GM11168 (cell line): ENCODE results near the gene KCNK6.
"Not testable (repeated sequence)": the region's sequence is repeated elsewhere in the genome, so short reads cannot be mapped to it uniquely, and the experiment has no call there.

Experiments used
- in situ Hi-C: fragments of 300-500 bp; cut with MboI; formaldehyde crosslinking; loops from one replicate; pipeline ENCODE4 v1.12.0; 2022; ENCODE audit warnings: low sequenced_read_pairs; ENCODE audit not compliant: unreplicated experiment

The KCNK6 gene

DNA sequence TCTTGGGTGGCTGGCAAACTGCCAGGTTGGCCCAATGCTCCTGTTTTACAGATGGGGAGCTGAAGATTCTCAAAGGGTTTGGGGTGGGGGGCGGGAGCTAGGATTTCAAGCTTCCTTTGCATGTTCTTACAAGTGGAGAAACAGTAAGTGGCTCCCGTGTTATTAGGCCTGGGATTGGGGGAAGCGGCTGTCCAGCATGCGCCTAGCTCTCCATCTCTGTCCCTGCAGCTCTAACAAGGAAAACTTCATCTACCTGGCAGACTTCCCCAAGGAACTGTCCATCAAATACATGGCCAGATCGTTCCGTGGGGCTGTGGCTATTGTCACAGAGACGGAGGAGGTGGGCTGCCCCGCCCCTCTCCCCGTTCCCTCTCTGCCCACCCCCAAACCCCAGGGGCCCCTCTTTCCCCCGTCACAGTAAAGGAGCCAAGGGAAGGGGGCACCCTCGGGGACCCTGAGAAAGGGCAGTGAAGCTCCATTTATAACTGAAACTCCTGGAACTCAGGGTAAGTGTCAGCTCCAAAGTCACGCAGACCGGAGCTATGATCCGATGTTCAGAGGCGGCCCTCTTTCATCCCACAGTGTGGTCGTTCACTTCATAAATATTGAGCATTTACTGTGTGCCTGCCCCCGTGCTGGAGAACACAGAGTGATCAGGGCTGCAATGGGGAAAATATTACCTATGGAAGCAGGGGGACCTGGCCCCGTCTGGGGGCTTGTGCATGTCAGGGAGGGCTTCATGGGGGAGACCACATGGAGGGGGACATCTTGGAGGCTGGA is 39.8 kb downstream of the KCNK6 start:
- in situ Hi-C loops, result no loop called here

DNA sequence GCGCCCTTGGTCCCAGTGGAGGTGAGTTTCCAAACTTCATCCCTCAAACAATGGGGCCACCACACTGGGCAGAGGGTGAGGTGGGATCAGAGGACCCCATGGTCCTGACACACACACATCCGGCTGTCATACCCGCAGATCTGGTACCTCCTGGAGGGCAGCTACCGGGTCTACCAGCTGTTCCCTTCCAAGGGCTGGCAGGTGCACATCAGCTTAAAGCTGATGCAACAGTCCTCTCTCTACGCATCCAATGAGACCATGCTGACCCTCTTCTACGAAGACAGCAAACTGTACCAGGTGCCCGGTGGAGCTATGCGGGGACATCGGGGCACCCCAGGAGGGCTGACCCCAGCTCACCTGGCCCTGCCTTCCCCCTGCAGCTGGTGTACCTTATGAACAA is 40.7 kb downstream of the KCNK6 start:
- in situ Hi-C loops, result no loop called here

DNA sequence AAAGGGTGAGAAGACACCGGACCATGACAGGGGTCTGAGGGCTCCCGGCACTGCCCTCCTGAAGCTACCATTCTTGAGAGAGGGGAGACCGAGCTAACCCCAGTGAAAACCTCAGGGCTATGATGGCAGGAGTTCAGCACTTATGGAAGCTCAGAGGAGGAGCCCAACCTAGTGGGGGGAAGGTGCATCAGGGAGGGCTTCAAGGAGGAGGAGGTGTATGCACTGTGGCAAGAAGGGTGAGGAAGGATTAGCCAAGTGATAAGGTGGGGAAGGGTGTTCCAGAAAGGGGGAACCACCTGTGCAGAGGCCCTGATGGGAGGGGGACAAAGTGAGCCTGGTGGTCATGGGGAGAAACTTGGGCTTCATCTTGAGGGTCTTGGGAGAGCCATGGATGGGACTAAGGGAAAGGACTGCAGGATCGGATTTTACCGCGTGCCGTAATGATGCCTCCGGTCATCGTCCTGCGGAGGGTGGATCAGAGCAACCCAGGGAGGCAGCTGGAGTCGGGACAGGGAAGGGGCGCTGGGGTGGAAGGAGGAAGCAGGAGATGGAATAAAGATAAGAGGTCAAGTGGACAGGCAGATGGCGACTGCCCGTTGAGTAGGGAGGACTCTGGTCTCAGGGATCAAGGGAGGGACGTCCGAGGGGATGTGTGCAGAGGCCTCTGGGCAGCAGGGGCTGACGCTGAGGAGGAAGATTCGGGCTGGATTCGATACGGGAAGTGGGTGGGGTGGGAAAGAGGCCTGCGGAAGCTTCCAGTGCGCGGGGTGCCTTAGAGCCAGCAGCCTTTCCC is 41.4 kb downstream of the KCNK6 start:
- in situ Hi-C loops, result no loop called here

GRCh38 chr19:38361633-38362075 is 42.0 kb downstream of the KCNK6 start:
- in situ Hi-C loops, result no loop called here

DNA sequence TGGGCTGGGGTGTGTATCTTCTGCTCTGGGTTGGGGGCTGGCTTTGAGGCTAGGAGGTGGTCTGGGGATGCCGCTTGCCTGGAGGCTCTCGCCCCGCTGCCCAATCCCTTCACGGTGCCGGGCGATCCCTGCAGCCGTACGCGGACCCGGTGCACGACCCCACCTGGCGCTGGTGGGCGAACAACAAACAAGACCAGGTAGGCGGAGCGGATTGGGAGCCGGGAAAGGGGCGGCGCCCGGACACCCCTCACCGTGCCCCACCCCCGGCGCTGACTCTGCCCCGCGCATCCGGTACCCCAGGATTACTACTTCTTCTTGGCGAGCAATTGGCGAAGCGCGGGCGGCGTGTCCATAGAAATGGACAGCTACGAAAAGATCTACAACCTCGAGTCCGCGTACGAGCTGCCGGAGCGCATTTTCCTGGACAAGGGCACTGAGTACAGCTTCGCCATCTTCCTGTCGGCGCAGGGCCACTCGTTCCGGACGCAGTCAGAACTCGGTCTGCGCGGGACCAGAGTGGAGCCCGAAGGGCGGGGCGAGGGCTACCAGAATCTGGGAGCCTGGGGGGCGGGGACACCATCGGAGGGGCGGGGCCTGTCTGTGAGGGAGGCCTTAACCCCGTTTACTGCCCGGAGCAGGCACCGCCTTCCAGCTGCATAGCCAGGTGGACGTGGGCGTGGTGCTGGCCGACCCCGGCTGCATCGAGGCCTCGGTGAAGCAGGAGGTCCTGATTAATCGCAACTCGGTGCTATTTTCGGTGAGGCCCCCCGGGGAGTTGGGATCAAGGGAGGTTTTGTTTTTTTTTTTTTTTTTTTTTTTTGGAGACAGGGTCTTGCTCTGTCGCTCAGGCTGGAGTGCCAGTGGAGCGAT is 42.7 kb downstream of the KCNK6 start:
- in situ Hi-C loops, result no loop called here

GRCh38 chr19:38362946-38363688 is 43.5 kb downstream of the KCNK6 start:
- in situ Hi-C loops, result not testable (repeated sequence)

DNA sequence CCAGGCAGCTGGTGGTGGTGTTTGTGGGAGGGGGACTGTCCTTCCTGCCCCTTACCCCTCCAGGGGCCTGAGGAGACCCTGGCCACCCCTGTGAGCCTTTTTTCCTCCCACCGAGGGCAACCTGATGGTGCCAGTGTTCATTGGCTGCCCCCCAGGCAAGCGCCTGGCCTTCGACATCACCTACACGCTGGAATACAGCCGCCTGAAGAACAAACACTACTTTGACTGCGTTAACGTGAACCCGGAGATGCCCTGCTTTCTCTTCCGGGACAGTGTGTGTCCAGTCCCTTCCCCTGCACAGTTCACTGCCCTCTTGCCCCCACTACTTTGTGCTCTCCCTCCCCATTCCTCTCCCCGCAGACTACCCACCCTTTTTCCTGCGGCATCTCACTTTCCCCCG is 47.4 kb downstream of the KCNK6 start:
- in situ Hi-C loops, result no loop called here

DNA sequence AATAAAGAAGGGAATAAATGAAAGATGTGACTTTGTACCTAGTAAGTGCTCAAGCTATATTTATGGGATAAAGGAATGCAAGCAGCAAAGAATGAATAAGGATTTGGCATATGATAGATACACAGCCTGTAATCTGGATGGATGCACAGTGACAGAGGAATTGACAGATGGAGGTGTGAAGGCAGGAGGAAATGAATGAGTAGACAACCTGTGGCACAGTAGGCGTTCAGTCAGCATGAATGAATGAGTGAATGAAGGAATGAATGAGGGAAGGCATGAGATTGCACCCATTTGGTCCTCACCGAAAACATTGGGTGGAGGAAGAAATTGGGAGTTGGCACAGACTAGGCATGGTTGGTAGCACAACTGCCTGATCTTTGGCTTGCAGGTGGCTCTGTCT is 49.9 kb downstream of the KCNK6 start:
- in situ Hi-C loops, result no loop called here

DNA sequence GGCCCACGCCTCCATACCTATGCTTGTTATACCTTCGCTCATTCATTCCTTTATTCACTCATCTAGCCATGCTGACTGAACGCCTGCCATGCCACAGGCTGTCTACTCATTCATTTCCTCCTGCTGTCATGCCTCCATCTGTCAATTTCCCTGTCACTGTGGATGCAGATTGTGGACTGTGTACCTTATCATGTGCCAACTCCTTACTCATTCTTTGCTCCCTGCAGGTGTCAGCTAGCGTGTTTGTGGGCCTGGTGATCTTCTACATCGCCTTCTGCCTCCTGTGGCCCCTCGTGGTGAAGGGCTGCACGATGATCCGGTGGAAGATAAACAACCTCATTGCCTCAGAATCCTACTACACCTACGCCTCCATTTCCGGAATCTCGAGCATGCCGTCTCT is 50.7 kb downstream of the KCNK6 start:
- in situ Hi-C loops, result no loop called here

DNA sequence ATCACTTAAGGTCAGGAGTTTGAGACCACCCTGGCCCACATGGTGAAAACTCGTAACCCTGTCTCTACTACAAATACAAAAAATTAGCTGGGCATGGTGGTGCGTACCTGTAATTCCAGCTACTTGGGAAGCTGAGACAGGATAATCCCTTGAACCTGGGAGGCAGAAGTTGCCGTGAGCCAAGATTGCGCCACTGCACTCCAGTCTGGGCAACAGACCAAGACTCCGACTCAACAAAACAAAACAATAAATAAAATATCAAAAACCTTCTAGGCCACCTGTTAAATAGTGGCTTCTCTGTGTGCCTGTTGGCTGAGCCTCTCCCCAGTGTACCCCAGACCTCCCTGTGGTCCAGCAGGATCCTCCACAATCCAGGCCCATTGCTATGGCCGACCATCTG is 51.4 kb downstream of the KCNK6 start:
- in situ Hi-C loops, result no loop called here

DNA sequence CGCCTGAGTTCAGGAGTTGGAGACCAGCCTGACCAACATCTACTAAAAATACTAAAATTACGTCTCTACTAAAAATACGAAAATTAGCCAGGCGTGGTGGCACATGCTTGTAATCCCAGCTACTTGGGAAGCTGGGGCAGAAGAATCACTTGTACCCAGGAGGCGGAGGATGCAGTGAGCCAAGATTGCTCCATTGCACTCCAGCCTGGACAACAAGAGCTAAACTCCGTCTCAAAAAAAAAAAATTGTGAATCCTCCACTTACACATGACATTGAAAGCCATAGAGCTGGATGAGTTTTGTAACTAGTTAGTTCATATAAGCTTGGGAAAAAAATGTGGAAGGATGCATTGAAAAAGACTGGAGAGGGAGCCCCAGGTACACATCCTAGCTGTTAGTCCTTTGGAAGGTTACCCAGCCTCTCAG is 54.3 kb downstream of the KCNK6 start:
- in situ Hi-C loops, result no loop called here

- in situ Hi-C loops, result no loop called here
Measured at GRCh38 chr19:38374332-38375097, 54.9 kb downstream of the KCNK6 start, which contains the start of gene PSMD8. Gene PSMD8 (plus strand): TSS chr19:38374571. CDS start chr19:38374602, 31 bp downstream.

DNA sequence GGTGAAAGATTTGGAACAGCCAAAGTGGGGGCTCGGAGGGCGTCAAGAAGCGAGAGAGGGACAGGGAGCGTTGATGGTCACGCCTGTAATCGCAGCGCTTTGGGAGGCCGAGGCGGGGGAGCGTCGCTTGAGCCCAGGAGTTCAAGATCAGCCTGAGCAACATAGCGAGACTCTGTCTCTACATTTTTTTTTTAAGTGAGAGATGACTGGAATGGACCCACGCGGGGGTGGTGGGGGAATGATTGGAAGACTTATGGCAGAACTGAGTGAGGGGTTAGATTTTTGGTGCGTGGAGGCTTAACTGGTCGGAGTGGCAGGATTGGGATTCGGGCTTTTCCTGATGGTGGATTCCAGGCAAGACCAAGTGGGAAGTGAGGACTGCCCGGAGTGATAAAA is 55.5 kb downstream of the KCNK6 start:
- in situ Hi-C loops, result no loop called here

GRCh38 chr19:38375748-38376147 is 56.1 kb downstream of the KCNK6 start:
- in situ Hi-C loops, result no loop called here

- in situ Hi-C loops, result no loop called here
Measured at GRCh38 chr19:38376576-38376975, 56.9 kb downstream of the KCNK6 start.

GRCh38 chr19:38377052-38377451 is 57.4 kb downstream of the KCNK6 start:
- in situ Hi-C loops, result no loop called here

GRCh38 chr19:38378866-38379265 is 59.2 kb downstream of the KCNK6 start:
- in situ Hi-C loops, result no loop called here

DNA sequence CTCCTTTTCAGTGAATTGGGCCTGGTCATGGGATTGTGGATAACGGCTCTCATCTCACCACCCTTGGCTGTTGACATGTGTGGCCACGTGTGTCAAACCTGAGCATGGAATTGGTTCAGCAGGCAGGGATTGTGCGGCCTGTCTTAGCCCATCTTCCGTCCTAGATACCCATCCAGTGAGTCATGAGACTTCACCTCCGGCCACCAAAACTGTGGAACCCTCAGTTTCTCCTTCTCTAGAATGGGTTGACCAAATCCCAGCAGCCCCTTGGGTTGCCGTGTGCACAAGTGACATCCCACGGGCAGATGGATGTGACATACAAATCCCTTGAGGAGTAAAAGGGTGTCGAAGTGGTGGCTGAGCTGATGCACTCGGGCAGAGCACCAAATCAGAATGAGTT is 61.5 kb downstream of the KCNK6 start:
- in situ Hi-C loops, result no loop called here
